ENCODE data around the gene XRN2. TPM values are rescaled to one million over a fixed set of nuclear protein-coding genes. Genes with fewer than 3 reads are reported as not detected.

XRN2 gene
- total and polyA plus RNA-seq, 2 of the 13 experiments (the other 11 are each of a cell fraction or from before 2014, with no cell fraction given) = 90.3 to 171 TPM

GRCh38 chr20:21397341-21398108 is 94.4 kb downstream of the XRN2 start, which contains the start of gene NKX2-4:
NKX2-4 (minus strand) TSS chr20:21397526; CDS start chr20:21397399, 127 bp downstream.
- no peaks in the 10 kb centered on the region for H3K9me3 ChIP-seq (ENCODE audit: low read length)
- no peak for ATAC-seq
- H3K4me1 ChIP-seq (ENCODE audit: insufficient read depth, low read length) = no peaks in the 10 kb centered on the region
- intact Hi-C loops (cut with micrococcal nuclease; ENCODE audit: unreplicated experiment) = no loop called here
- H3K36me3 ChIP-seq (replicated peaks in 1 of 2; ENCODE audit: control insufficient read depth in 1 of 2, insufficient read depth in 2 of 2, low read length in 2 of 2) = no peaks in the 10 kb centered on the region
- 78% methylated on average over 57 of the region's 57 CpGs for WGBS (ENCODE audit: low lambda C conversion rate)
- H2AFZ ChIP-seq (ENCODE audit: low read length) = no peak within 1 kb of the TSS
- H3K4me3 ChIP-seq (replicated peaks in 1 of 3; ENCODE audit: insufficient read depth in 1 of 3, low read depth in 2 of 3, low read length in 3 of 3) = no peak within 1 kb of the TSS
- H3K27me3 ChIP-seq (ENCODE audit: control insufficient read depth in 1 of 2, insufficient read depth in 2 of 2, low read length in 2 of 2) = no peaks in the 10 kb centered on the region
- H3K4me2 ChIP-seq (ENCODE audit: low read depth, low read length) = no peak within 1 kb of the TSS
- no peak for DNase-seq (ENCODE audit: low spot score)
- no peak within 1 kb of the TSS for H3K9ac ChIP-seq (ENCODE audit: insufficient read depth, low read depth, low read length)
- no peaks in the 10 kb centered on the region for H4K20me1 ChIP-seq (ENCODE audit: insufficient read depth, low read length)
- H3K27ac ChIP-seq (ENCODE audit: extremely low read length, insufficient read depth, low read length) = no peak within 1 kb of the TSS
- H3K79me2 ChIP-seq (ENCODE audit: insufficient read depth, low read length) = no peaks in the 10 kb centered on the region
- ChIA-PET CTCF (ENCODE audit: low intra/inter-chr PET ratio, low total read pairs) (no interaction called here), POLR2A (no interaction called here)
- BruUV-seq (replicated peaks) = no TSS peak
- in situ Hi-C loops (cut with HindIII; ENCODE audit: extremely low pct_ligation_motif_present, low pct_unique_long_range_greater_than_20kb) = no loop called here
- FAIRE-seq = no peak
- TF ChIP-seq FOSL2 (CRISPR knock-in tag; IDR thresholded peaks at IDR 0.05) (no peak), SALL1 (CRISPR knock-in tag; IDR thresholded peaks at IDR 0.05) (no peak), NCOR1 (IDR thresholded peaks at IDR 0.05; ENCODE audit: borderline replicate concordance, low read length) (no peak), NFYC (CRISPR knock-in tag; IDR thresholded peaks at IDR 0.05) (no peak), ZNF451 (CRISPR knock-in tag; IDR thresholded peaks at IDR 0.05) (no peak), ZNF205 (CRISPR knock-in tag; IDR thresholded peaks at IDR 0.05) (no peak), FOXP4 (CRISPR knock-in tag; IDR thresholded peaks at IDR 0.05) (no peak), ATF2 (CRISPR knock-in tag; IDR thresholded peaks at IDR 0.05) (no peak), ESRRA (CRISPR knock-in tag; IDR thresholded peaks at IDR 0.05; ENCODE audit: low read depth) (no peak), ZXDC (CRISPR knock-in tag; IDR thresholded peaks at IDR 0.05) (no peak), SRSF9 (IDR thresholded peaks at IDR 0.05; ENCODE audit: borderline replicate concordance, insufficient read depth, low read depth, low read length, poor library complexity, severe bottlenecking) (no peak), NFE2 (CRISPR knock-in tag; IDR thresholded peaks at IDR 0.05) (no peak), RFXANK (CRISPR knock-in tag; IDR thresholded peaks at IDR 0.05) (no peak), HNF1A (IDR thresholded peaks at IDR 0.05; ENCODE audit: low read depth) (no peak), HNF1A (CRISPR knock-in tag; IDR thresholded peaks at IDR 0.05; ENCODE audit: borderline replicate concordance) (no peak)

Measured in HepG2 (cell line).